Measurements from ENCODE around the gene GCGR.

The GCGR gene

GRCh38 chr17:81803728-81804558 is at the start of gene GCGR:
TSS of gene GCGR (plus strand) at chr17:81804150. CDS start at chr17:81809019, 4,869 bp downstream.
- H3K27ac ChIP-seq (ENCODE audit: low read depth, low read length) = no peak within 1 kb of the TSS
- H3K4me1 ChIP-seq (ENCODE audit: control insufficient read depth, insufficient read depth, low read length) = no peaks in the 10 kb centered on the region
- no peaks in the 10 kb centered on the region for H3K36me3 ChIP-seq (ENCODE audit: control insufficient read depth, insufficient read depth, low read length)
- peaks cover 8% of the 10 kb centered on the region; the same call in 1 of the 2 replicates for H3K9me3 ChIP-seq (ENCODE audit: control insufficient read depth, insufficient read depth, low read depth, low read length)
- H3K9ac ChIP-seq (ENCODE audit: low read length) = no peak within 1 kb of the TSS
- H3K4me3 ChIP-seq (ENCODE audit: low read depth, low read length) = peak within 1 kb of the TSS; percentile 58
- H3K27me3 ChIP-seq (ENCODE audit: control insufficient read depth, insufficient read depth, low read length) = peaks cover 92% of the 10 kb centered on the region

- no peak overlapping the region for H3K27ac ChIP-seq (ENCODE audit: low read depth, low read length)
- H3K4me1 ChIP-seq (ENCODE audit: control insufficient read depth, insufficient read depth, low read length) = no peaks in the 10 kb centered on the region
- H3K36me3 ChIP-seq (ENCODE audit: control insufficient read depth, insufficient read depth, low read length) = no peaks in the 10 kb centered on the region
- no peaks in the 10 kb centered on the region for H3K27me3 ChIP-seq (ENCODE audit: control insufficient read depth, insufficient read depth, low read length)
- no peaks in the 10 kb centered on the region for H3K9me3 ChIP-seq (ENCODE audit: control insufficient read depth, insufficient read depth, low read depth, low read length)
- no peak overlapping the region for H3K4me3 ChIP-seq (ENCODE audit: low read depth, low read length)
- no peak overlapping the region for H3K9ac ChIP-seq (ENCODE audit: low read length)
These were observed 11.0 kb upstream of the GCGR start for GRCh38 chr17:81792675-81793615.

GRCh38 chr17:81794074-81794476 is 9.9 kb upstream of the GCGR start:
- H3K4me1 ChIP-seq (ENCODE audit: control insufficient read depth, insufficient read depth, low read length) = no peaks in the 10 kb centered on the region
- no peaks in the 10 kb centered on the region for H3K27me3 ChIP-seq (ENCODE audit: control insufficient read depth, insufficient read depth, low read length)
- H3K27ac ChIP-seq (ENCODE audit: low read depth, low read length) = no peak overlapping the region
- H3K4me3 ChIP-seq (ENCODE audit: low read depth, low read length) = no peak overlapping the region
- H3K9ac ChIP-seq (ENCODE audit: low read length) = no peak overlapping the region
- no peaks in the 10 kb centered on the region for H3K9me3 ChIP-seq (ENCODE audit: control insufficient read depth, insufficient read depth, low read depth, low read length)
- no peaks in the 10 kb centered on the region for H3K36me3 ChIP-seq (ENCODE audit: control insufficient read depth, insufficient read depth, low read length)

- H3K27ac ChIP-seq (ENCODE audit: low read depth, low read length) = no peak overlapping the region
- no peaks in the 10 kb centered on the region for H3K27me3 ChIP-seq (ENCODE audit: control insufficient read depth, insufficient read depth, low read length)
- no peaks in the 10 kb centered on the region for H3K36me3 ChIP-seq (ENCODE audit: control insufficient read depth, insufficient read depth, low read length)
- H3K9ac ChIP-seq (ENCODE audit: low read length) = no peak overlapping the region
- no peak overlapping the region for H3K4me3 ChIP-seq (ENCODE audit: low read depth, low read length)
- H3K4me1 ChIP-seq (ENCODE audit: control insufficient read depth, insufficient read depth, low read length) = no peaks in the 10 kb centered on the region
- no peaks in the 10 kb centered on the region for H3K9me3 ChIP-seq (ENCODE audit: control insufficient read depth, insufficient read depth, low read depth, low read length)
These were observed 9.4 kb upstream of the GCGR start for GRCh38 chr17:81794509-81794908.

- Histone ChIP-seq H3K9me3 (ENCODE audit: control insufficient read depth, insufficient read depth, low read depth, low read length) (peaks cover 8% of the 10 kb centered on the region; the same call in 1 of the 2 replicates), H3K4me1 (ENCODE audit: control insufficient read depth, insufficient read depth, low read length) (no peaks in the 10 kb centered on the region), H3K9ac (ENCODE audit: low read length) (no peak overlapping the region), H3K36me3 (ENCODE audit: control insufficient read depth, insufficient read depth, low read length) (no peaks in the 10 kb centered on the region), H3K27ac (ENCODE audit: low read depth, low read length) (no peak overlapping the region), H3K27me3 (ENCODE audit: control insufficient read depth, insufficient read depth, low read length) (peaks cover 67% of the 10 kb centered on the region), H3K4me3 (ENCODE audit: low read depth, low read length) (no peak overlapping the region)
These were observed 2.6 kb upstream of the GCGR start for GRCh38 chr17:81801327-81801726.

GRCh38 chr17:81802048-81802758 is 1.7 kb upstream of the GCGR start:
- H3K27me3 ChIP-seq (ENCODE audit: control insufficient read depth, insufficient read depth, low read length) = peaks cover 76% of the 10 kb centered on the region
- peaks cover 8% of the 10 kb centered on the region; the same call in 1 of the 2 replicates for H3K9me3 ChIP-seq (ENCODE audit: control insufficient read depth, insufficient read depth, low read depth, low read length)
- H3K9ac ChIP-seq (ENCODE audit: low read length) = no peak overlapping the region
- H3K27ac ChIP-seq (ENCODE audit: low read depth, low read length) = no peak overlapping the region
- H3K36me3 ChIP-seq (ENCODE audit: control insufficient read depth, insufficient read depth, low read length) = no peaks in the 10 kb centered on the region
- no peak overlapping the region for H3K4me3 ChIP-seq (ENCODE audit: low read depth, low read length)
- H3K4me1 ChIP-seq (ENCODE audit: control insufficient read depth, insufficient read depth, low read length) = no peaks in the 10 kb centered on the region

- Histone ChIP-seq H3K27ac (ENCODE audit: low read depth, low read length) (no peak overlapping the region), H3K9ac (ENCODE audit: low read length) (no peak overlapping the region), H3K4me1 (ENCODE audit: control insufficient read depth, insufficient read depth, low read length) (no peaks in the 10 kb centered on the region), H3K4me3 (ENCODE audit: low read depth, low read length) (peak overlapping the region; percentile 58), H3K27me3 (ENCODE audit: control insufficient read depth, insufficient read depth, low read length) (peaks cover 84% of the 10 kb centered on the region), H3K9me3 (ENCODE audit: control insufficient read depth, insufficient read depth, low read depth, low read length) (peaks cover 8% of the 10 kb centered on the region; the same call in 1 of the 2 replicates), H3K36me3 (ENCODE audit: control insufficient read depth, insufficient read depth, low read length) (no peaks in the 10 kb centered on the region)
These were observed 900 bp upstream of the GCGR start for GRCh38 chr17:81802856-81803643.

GRCh38 chr17:81804559-81805399 is 829 bp downstream of the GCGR start:
- H3K27me3 ChIP-seq (ENCODE audit: control insufficient read depth, insufficient read depth, low read length) = peaks cover 97% of the 10 kb centered on the region
- peak overlapping the region; percentile 58 for H3K4me3 ChIP-seq (ENCODE audit: low read depth, low read length)
- H3K9me3 ChIP-seq (ENCODE audit: control insufficient read depth, insufficient read depth, low read depth, low read length) = peaks cover 6% of the 10 kb centered on the region; the same call in 1 of the 2 replicates
- H3K36me3 ChIP-seq (ENCODE audit: control insufficient read depth, insufficient read depth, low read length) = no peaks in the 10 kb centered on the region
- H3K4me1 ChIP-seq (ENCODE audit: control insufficient read depth, insufficient read depth, low read length) = no peaks in the 10 kb centered on the region
- no peak overlapping the region for H3K9ac ChIP-seq (ENCODE audit: low read length)
- no peak overlapping the region for H3K27ac ChIP-seq (ENCODE audit: low read depth, low read length)

- Histone ChIP-seq H3K36me3 (ENCODE audit: control insufficient read depth, insufficient read depth, low read length) (no peaks in the 10 kb centered on the region), H3K27ac (ENCODE audit: low read depth, low read length) (no peak overlapping the region), H3K9ac (ENCODE audit: low read length) (no peak overlapping the region), H3K9me3 (ENCODE audit: control insufficient read depth, insufficient read depth, low read depth, low read length) (peaks cover 3% of the 10 kb centered on the region; the same call in 1 of the 2 replicates), H3K27me3 (ENCODE audit: control insufficient read depth, insufficient read depth, low read length) (peaks cover 86% of the 10 kb centered on the region), H3K4me1 (ENCODE audit: control insufficient read depth, insufficient read depth, low read length) (no peaks in the 10 kb centered on the region), H3K4me3 (ENCODE audit: low read depth, low read length) (no peak overlapping the region)
These were observed 1.9 kb downstream of the GCGR start for GRCh38 chr17:81805707-81806460.

Measured in HUES6 (cell line).